GM18507 (cell line): ENCODE measurements around the gene LARP1.

Source experiments
- DNase-seq: peaks from one replicate; pipeline ENCODE4 v3.0.0; 2011; ENCODE audit warnings: low read depth; ENCODE audit not compliant: insufficient read length; ENCODE audit errors: extremely low spot score
- FAIRE-seq: peaks from 2 replicates; lab custom pipeline; 2011; peaks lifted over from hg19 to GRCh38; lab: Jason Lieb, UNC

The LARP1 gene

DNA sequence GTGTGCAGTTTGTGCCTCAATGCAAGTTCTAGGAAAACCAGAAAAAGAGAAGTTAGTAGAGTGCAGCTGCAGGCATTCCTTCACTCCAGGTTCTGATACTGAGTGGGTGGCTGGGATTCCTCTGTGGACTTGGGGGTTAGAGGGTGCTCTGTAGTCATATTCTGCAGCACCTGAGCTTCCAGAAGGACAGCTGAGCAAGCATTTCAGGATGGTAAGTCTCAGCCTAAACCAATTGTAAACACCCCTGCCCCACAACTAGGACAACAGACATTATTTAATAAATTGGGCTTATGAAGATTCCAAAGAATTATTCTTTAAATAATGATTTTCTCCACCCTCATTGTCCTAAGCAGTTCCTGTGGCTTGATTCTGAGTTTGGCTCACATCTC is 86.1 kb downstream of the LARP1 start:
- FAIRE-seq, result no peak
- no peak for DNase-seq

DNA sequence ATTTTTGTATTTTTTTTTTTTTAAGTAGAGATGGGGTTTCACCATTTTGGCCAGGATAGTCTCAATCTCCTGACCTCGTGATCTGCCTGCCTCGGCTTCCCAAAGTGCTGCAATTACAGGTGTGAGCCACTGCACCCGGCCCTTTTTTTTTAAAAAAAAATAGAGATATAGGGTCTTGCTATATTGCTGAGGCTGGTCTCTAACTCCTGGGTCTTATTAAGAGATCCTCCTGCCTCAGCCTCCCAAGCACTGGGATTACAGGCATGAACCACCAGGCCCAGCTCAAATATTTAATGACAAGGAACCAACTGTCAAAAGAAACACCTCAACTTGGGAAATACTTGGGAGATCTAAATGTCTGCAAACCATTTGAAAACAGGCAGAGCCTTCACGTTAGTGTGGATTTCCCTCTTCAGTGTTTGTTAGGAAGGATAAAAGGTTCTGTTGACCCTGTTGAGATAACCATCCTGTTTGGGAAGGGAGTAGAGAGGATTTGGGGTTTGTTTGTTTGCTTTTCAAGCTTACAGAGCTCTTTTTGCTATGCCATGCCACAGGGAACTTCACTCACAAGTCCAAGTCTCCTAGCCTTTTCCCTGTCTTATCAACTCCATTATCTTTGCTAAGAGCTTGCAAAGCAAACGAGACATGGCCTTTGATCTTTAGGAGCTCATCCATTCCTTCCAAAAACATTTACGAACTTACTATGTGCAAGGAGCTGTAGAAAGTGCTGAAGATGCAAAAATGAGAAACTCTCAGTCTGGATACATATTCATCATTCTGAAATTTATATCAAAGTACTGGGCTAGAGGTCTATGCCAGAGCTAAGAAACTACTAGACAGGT is 87.7 kb downstream of the LARP1 start:
- no peak for FAIRE-seq
- DNase-seq, result no peak

DNA sequence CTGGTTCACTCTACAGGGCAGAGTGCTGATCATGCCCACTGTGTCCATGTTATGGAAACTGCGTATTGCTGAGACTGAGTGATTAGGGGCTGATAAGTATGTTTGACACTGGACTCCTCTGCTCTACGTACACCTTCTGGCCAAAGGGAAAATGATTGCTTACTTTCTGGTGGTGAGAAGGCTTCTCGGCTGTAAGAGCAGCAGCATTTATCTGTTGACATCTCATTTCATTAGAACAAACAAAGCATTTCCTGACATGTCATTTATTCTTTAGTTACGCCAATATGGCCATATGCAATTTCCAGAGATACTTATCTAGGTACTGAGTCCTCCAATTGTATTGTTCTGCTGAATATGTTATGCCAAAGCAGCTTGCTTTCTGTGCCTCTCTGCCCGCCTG is 89.6 kb downstream of the LARP1 start:
- no peak for DNase-seq
- no peak for FAIRE-seq

DNA sequence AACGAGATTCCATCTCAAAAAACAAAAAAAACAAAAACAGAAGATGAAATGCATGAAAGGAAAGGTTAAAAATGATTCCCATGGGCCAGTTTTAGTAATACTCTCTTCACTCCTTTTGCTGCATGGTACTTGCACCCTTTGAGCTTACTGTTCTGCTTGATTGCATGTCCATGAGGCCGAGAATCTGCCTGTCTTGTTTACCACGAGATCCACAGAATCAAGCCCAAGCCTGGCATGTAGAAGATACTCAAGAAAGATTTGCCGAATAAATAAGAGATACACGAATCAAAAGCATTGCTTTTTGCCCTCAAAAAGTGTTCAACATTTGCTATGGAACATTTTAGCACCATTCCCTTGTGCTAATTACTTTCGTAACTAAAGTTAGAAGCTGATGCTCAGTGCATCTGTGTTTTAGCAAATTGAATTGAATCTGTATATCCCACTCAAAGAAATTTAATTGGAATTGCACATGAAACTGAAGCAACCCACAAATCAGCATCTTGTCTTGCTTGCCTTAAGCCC is 94.1 kb downstream of the LARP1 start:
- FAIRE-seq, result no peak

DNA sequence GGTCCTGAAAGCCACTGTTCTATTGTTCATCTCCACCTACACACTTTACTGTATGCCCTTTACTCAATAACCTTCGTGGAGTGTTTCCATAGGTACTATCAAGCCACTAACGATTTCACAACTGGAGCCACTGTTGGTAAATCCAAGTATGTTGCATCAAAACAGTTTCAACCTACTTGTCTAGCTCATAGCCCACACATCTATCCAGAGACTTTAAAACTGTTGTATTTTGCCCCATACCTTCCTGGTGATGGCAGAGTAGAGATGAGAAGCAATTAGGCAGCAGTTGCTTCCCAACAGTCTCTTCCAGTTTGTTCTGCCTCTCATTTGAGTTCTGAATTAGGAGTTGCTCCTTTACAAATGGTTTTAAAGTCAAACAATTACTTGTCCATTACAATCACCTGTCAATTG is 94.6 kb downstream of the LARP1 start:
- no peak for FAIRE-seq
- no peak for DNase-seq

More for the DNA sequence above, 94.1 kb downstream of the LARP1 start:
- DNase-seq, result no peak

DNA sequence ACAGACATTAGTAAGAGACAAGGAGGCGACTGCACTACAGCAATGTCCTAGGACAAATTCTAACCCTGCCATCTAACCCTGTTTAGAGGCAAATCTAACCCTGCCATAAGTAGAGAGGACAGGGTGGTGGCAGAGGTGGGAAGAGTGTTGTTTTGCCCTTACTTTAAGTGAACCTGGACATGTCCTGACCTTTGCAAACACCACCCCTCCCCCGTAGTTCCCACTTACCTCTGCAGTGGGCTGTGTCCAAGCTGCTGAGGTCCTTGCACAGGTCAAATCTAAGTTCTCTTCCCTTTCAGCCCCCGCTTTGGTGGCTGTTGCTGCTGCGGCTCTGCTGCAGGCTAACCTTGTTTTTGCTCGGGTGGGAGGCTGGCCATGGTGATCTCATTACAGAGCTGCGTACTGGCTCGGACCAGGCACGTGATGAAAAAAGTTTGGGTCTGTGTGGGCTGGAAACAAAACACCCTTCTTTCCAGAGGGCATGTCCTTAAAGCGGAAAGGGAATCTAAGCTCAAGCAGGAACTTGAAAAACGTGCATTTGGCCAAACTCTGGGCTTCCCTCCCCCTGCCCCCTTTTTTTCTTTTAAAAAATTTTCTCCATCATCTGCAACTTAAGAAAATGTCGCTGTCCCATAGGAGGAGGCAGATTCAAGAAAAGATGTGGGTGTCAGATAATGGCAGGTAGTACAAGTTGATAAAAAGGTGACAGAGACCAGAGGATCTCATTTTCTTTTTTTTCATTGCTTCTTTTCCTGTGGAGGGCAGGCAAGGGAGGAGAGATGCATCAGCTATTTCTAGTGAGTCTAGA is 95.3 kb downstream of the LARP1 start, which contains the start of gene FAXDC2:
Gene FAXDC2, minus strand, starts transcription at position 349 of the 808 bp plus-strand sequence. CDS start 12,425 bp downstream, outside the sequence.
- DNase-seq (no peak), FAIRE-seq (no peak)

DNA sequence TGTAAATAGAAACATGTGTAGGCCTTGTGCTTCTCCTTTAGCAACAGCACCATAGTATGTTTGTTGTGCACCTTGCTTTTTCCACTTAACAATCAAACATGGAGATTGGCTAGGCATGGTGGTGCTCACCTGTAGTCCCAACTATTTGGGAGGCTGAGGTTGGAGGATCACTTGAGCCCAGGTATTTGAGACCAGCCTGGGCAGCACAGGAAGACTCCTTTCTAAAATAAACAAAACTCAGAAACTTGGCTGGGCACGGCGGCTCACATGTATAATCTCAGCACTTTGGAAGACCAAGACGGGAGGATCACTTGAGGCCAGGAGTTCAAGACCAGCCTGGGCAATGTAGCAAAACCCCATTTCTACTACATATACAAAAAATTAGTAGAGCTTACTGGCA is 96.2 kb downstream of the LARP1 start:
- FAIRE-seq (no peak), DNase-seq (no peak)

DNA sequence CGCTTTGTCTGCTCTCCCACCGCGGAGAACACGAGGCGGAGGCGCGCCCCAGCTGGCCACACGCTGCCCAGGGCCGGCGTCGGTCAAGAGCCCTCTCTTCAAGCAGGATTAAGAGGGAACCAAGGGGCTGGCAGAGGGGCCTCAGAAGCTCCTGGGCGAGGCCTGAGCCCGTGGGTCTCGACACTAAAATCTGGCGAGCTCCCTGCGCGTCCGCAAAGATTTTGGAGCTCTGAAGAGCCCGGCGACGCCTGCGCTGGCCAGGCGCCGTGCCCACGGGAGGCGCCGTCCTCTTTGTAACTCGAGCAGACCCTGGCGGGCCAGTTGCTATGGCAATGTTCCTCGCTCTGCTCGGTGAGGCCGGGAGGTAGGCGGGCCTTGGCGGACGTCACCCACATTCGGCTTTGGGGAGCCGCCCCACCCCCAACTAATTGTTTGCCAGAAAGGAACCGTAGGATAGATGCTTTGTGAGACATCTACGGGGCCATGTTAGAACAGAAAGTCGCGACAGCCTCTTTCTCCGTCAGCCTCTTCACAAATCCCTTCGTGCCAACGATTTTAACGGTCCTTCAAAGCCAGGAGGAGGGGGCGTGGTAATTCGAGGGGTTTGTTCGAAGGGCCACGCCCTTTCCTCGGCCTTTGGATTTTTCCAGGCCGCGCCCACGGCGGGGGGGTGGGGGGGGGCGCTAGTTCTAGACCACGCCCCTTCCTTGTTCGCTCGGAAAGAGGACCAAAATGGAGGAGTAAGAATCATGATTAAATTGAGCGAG is 102.5 kb downstream of the LARP1 start:
- FAIRE-seq (no peak), DNase-seq (peak; percentile 56)

DNA sequence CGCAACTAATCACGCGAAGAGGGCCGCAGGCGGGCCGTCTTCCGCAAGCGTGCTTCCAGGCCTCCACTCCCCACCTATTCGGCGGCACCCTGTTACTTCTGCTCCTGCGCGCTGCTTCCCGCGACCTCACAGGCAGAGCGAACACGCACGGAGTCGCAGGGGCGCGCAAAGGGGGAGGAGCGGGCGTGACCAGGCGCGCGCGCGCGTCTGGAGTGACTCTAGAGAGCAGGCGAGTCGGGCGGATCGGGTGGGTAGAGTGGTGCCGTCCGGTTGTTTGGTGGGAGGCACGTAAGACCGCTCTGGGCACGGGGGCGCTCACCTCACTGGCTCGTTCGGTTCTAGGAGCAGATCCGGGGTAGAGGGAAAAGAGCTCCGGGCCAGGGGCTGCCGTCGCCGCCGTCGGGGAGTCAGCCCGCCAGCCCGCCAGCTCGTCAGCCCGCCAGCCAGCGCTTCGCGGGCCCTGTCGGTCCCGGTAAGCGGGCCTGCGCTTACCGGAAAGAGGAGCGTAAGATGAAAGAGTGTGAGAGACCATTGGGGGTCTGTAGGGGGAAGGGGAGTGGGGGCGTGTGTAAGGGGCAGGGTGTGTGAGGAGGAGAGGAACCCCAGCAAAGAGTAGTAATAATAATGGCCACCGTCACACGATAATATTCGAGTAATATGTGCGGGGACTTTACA is 103.3 kb downstream of the LARP1 start, which contains the start of gene CNOT8:
Gene CNOT8, plus strand, starts transcription at position 331 of the 675 bp plus-strand sequence. CDS start 4,652 bp downstream, outside the sequence.
- FAIRE-seq, result peak; percentile 91

DNA sequence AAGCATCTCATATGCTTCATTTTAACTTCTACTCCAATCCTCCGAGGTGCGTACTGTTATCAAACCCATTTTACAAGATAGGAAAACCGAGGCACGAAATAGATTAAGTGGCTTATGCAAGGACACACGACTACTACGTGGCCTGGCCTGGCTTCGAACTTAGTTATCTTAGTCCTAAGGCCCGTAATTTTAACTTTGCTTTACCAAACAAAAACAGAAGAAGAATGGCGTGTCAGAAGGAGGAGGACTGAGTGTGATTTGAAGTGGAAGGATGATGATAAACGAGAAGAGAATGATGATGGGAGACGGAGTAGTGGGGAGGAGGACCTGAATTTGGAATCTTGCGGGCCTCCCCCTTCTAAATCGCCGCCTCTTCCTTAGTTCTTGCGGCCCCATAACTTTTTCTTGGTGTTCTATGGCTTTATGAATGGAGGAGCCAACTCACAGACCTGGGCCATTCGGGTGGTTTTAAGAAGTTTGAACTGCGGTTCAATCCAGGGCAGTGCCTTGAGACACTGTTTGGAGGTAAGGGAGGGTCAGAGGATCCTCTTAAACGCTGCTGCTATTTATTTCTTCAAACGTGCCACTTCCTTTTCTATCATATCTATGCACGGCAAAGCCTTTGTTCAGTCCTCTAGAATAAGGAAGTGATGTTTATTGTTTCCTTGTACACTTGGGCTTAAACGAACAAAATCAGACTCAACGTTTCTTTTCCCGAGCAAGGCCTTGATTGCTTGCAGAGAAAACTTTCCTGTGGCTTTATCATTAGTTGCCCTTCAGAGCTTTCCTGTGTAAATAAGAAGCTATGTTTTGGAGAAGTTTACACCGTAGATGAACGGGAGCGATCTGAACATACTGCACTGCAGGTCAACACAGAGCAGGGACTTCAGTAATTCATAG is 104.0 kb downstream of the LARP1 start:
- peak; percentile 64 for FAIRE-seq

More for the DNA sequence above, 103.3 kb downstream of the LARP1 start, which contains the start of gene CNOT8:
- peak; percentile 85 for DNase-seq

DNA sequence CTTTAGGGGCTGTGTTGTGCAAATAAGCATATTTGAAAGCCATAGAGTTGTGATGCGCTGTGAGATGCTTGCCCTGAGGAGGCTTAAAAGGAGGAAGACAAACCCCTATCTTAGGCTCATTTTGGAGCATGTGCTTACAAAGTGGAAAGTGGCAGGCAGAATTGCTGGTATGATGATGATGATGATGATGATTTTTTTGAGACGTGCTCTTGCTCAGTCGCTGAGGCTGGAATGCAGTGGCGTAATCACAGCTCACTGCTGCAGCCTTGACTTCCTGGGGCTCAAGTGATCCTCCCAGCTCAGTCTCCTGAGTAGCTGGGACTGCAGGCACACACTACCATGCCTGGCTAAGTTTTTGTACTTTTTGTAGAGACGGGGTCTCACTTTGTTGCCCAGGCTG is 104.9 kb downstream of the LARP1 start:
- no peak for FAIRE-seq
- no peak for DNase-seq

More for the DNA sequence above, 104.0 kb downstream of the LARP1 start:
- DNase-seq, result no peak

DNA sequence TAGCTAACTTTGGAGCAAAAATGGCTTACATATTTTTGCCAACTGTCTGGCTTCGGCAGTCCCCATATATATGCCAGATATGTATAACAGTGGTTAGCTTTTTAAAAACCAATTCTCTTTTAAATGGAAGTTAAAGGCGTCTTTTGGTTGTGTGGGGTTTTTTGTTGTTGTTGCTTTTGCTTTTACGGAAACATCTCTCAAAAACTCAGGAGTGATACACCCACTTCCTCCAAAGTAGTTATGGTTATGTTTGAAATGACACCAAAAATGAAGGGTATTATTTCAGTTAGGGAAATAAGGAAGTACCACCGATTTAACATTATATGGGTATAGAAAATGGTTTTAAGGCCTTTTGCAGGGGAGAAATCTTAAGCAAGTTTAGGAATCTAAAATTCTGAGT is 105.6 kb downstream of the LARP1 start:
- DNase-seq, result no peak
- FAIRE-seq, result no peak

DNA sequence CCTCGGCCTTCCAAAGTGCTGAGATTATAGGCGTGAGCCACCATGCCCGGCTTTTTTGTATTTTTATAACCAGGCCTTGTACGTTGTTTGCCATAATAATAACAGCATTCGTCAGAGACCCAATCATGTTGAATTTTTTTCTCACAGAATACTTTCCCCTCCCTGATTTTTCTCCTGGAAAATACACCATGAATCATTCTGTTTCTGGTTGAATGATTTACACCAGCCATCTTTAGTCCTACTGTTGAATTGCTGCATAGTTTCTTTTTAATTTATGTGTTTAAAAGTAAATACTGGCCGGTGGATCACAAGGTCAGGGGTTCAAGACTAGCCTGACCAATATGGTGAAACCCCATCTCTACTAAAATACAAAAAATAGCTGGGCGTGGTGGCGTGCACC is 106.8 kb downstream of the LARP1 start:
- FAIRE-seq, result no peak
- no peak for DNase-seq

DNA sequence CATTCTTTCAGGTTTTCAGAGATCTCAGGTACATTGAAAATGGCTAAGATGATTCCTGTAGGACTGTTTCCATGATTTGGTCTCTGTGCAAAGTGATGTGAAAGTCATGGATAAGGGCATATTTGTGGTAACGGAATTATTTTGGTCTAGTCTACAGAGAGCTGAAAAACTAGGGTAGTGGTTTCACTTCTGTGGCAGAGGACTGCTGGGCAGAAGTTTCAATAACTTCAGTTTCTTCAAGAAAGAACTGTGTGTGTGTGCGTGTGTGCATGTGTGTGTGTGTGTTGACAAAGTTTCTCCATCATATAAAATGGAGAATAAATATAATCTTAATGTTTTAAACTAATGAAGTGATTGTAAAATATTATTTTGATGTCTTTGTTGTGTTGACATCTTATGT is 107.6 kb downstream of the LARP1 start:
- FAIRE-seq (peak; percentile 46), DNase-seq (no peak)

DNA sequence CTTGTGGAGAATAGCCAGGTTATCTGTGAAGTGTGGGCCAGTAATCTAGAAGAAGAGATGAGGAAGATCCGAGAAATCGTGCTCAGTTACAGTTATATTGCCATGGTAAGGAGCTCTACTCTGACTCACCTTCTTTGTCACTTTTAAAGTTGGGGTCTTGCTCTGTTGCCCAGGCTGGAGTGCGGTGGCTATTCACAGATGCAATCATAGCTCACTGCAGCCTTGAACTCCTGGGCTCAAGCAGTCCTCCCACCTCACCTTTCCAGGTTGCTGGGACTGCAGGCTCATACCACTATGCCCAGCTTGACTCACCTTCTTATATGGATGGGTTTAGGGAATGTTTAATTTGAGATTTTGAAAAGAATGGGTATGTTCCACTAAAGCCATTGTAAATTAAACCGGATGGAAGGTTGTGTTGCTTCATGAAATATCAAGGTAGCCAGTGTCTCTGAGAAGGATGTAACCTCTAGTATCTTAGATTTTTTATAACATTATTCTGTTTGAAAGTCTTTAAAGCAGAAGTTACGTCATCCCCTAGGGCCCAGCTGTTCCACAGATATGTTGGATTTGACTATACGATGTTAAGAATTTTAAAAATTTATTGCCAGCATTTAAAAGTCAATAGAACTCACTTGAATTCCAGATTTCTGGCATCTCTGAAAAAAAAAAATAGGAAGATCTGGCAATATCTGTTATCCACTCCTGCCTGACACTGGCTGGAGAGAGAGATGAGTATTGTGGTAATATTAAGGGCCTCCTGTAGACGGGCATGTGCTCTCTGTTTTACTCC is 108.3 kb downstream of the LARP1 start:
- FAIRE-seq, result no peak
- DNase-seq, result no peak

DNA sequence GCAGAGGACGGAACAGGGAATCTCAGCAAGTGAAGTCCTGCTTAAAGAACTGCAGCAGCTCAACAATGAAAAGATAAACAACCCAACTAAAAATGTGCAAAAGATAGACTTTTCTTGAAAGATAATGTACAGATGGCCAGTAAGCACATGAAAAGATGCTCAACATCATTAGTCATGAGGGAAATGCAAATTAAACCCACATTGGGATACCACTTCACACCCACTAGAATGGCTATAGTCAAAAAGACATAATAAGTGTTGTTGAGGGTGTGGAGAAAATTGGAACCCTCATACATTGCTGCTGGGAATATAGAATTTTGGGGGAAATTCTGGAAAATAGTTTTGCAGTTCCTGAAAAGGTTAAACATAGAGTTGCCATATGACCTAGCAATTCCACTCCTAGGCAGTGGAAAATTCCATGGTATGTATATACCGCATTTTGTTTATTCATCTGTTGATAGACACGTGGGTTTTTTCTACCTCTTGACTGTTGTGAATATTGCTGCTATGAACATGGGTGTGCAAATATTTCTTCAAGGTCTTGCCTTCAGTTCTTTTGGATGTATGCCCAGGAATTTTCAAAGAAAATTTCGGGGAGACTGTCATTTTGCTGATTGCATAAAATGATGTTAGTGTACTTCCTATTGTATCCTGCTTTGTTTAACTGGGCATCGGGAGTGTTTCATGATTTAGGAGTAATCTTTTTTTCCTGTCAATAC is 110.4 kb downstream of the LARP1 start:
- FAIRE-seq (no peak), DNase-seq (no peak)

DNA sequence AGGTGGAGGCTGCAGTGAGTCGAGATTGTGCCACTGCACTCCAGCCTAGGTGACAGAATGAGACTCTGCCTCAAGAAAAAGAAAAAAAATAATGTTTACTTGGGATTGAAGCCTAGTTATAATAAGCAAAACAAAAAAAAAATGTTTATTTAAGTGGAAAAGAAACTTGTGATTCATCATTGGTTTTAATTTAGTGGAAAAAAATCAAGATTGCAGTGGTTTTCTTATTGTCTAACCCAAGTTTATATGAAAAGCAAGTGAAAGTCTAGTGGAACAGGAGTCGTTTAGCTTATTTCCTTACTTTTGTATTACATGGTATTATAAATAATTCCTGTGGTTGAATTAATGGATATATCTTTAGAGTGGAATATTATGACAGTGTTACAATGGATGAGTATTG is 111.7 kb downstream of the LARP1 start:
- no peak for FAIRE-seq
- no peak for DNase-seq
